Naive thymus-derived CD4-positive, alpha-beta T cell (primary cell): ENCODE measurements around the gene COPB1. TPM values are rescaled to one million over a fixed set of nuclear protein-coding genes. Genes with fewer than 3 reads are reported as not detected.

ENCODE experiments used
- ATAC-seq: fragments of 150-1000 bp; cut with Tn5 transposase; 2 replicates; pipeline ENCODE4 v1.10.0; 2021; ENCODE audit warnings: mild to moderate bottlenecking, moderate library complexity
- CTCF ChIA-PET: fragments of 350-600 bp; sonication (Branson Sonifier 250); formaldehyde crosslinking; loops from one replicate; lab custom pipeline; 2021; ENCODE audit warnings: antibody characterized with exemption; lab: Charles Lee
- POLR2A ChIA-PET: fragments of 350-600 bp; sonication (Branson Sonifier 250); formaldehyde crosslinking; loops from one replicate; lab custom pipeline; 2021; ENCODE audit warnings: antibody characterized with exemption, inconsistent platforms; lab: Charles Lee
- DNase-seq, 9 donors: peaks; one replicate each; pipeline versions ENCODE4 v3.0.0 to v3.0.0-alpha.2; 2020 to 2022; ENCODE audit warnings: mixed read lengths in 1 of 9
- H3K27ac ChIP-seq: one replicate; pipeline ENCODE4 v1.7.0; 2013; ENCODE audit warnings: mild to moderate bottlenecking, low read depth, low read length, moderate library complexity
- H3K27me3 ChIP-seq, 2 donors: one replicate each; pipeline ENCODE4 v1.7.0; 2013; ENCODE audit warnings: low read length in 2 of 2, mild to moderate bottlenecking in 2 of 2, moderate library complexity in 2 of 2; ENCODE audit not compliant: control insufficient read depth in 2 of 2, insufficient read depth in 2 of 2
- H3K36me3 ChIP-seq, 3 experiments: 1 replicate in 2 of 3; 2 replicates in 1 of 3; pipeline ENCODE4 v1.7.0; 2013; ENCODE audit warnings: low read length in 3 of 3, mild to moderate bottlenecking in 3 of 3, moderate library complexity in 1 of 3; ENCODE audit not compliant: insufficient read depth in 3 of 3, control insufficient read depth in 2 of 3
- H3K4me1 ChIP-seq, 2 donors: one replicate each; pipeline ENCODE4 v1.7.0; 2013; ENCODE audit warnings: low read length in 2 of 2, mild to moderate bottlenecking in 2 of 2, moderate library complexity in 1 of 2; ENCODE audit not compliant: control insufficient read depth in 2 of 2, insufficient read depth in 2 of 2
- H3K4me3 ChIP-seq: 2 replicates; pipeline ENCODE4 v1.7.0; 2013; ENCODE audit warnings: mild to moderate bottlenecking, low read length
- H3K9me3 ChIP-seq, 3 experiments: 1 replicate in 2 of 3; 2 replicates in 1 of 3; pipeline ENCODE4 v1.7.0; 2013; ENCODE audit warnings: low read length in 3 of 3; ENCODE audit not compliant: control insufficient read depth in 2 of 3
- H3K27ac Mint-ChIP-seq, 9 donors: one replicate each; pipeline ENCODE4 v1.8.0; 2020 to 2022; ENCODE audit warnings: mixed read lengths in 9 of 9, mild to moderate bottlenecking in 8 of 9, moderate library complexity in 5 of 9, inconsistent platforms in 2 of 9
- H3K27me3 Mint-ChIP-seq, 5 donors: one replicate each; pipeline ENCODE4 v1.8.0; 2021 to 2022; ENCODE audit warnings: mixed read lengths in 5 of 5, mild to moderate bottlenecking in 1 of 5
- H3K36me3 Mint-ChIP-seq, 5 donors: one replicate each; pipeline ENCODE4 v1.8.0; 2020 to 2022; ENCODE audit warnings: mixed read lengths in 5 of 5, mild to moderate bottlenecking in 3 of 5, inconsistent platforms in 1 of 5
- H3K4me1 Mint-ChIP-seq, 7 donors: one replicate each; pipeline ENCODE4 v1.8.0; 2020 to 2022; ENCODE audit warnings: mixed read lengths in 7 of 7, mild to moderate bottlenecking in 3 of 7, inconsistent platforms in 1 of 7
- H3K4me3 Mint-ChIP-seq, 10 donors: one replicate each; pipeline ENCODE4 v1.8.0; 2020 to 2022; ENCODE audit warnings: mild to moderate bottlenecking in 10 of 10, mixed read lengths in 10 of 10, moderate library complexity in 6 of 10, inconsistent platforms in 2 of 10
- H3K9me3 Mint-ChIP-seq, 11 donors: one replicate each; pipeline ENCODE4 v1.8.0; 2020 to 2022; ENCODE audit warnings: mixed read lengths in 11 of 11, mild to moderate bottlenecking in 4 of 11, inconsistent platforms in 1 of 11, moderate library complexity in 1 of 11
- intact Hi-C, 2 donors: fragments of 100-400 bp; cut with micrococcal nuclease; formaldehyde crosslinking; loops; one replicate each; pipeline ENCODE4 v1.15.1; 2023
- polyA plus RNA-seq, 2 donors: library from polyadenylated mRNA; unstranded; fragments of 300-500 nt; fragmentation: Illumina TruSeq; gene quantifications; one replicate each; pipeline ENCODE4 v1.2.3, GENCODE V29; 2021
- total RNA-seq, 6 experiments: library from RNA in 5 of 6; stranded (reverse) in 5 of 6; gene quantifications; 1 replicate in 5 of 6; 2 replicates in 1 of 6; pipeline ENCODE4 v1.2.3 and lab custom pipeline; 2021 to 2026

Gene COPB1
- total and polyA plus RNA-seq, 7 experiments from 2014 or later, result 57.8 to 102 (median 75.9) TPM

- Mint-ChIP-seq H3K27me3 (no peaks in the 10 kb centered on the region), H3K27ac (peak overlapping the region in 3 of 9 donors; percentile 12 to 25 (median 14)), H3K4me1 (peaks cover 6 to 28% (median 19%) of the 10 kb centered on the region in 7 donors), H3K36me3 (peaks cover 0 to 30% (median 21%) of the 10 kb centered on the region in 5 donors), H3K4me3 (no peak overlapping the region), H3K9me3 (no peaks in the 10 kb centered on the region)
- no peak for ATAC-seq
- H3K27me3 ChIP-seq, result no peaks in the 10 kb centered on the region
- ChIA-PET CTCF (interaction anchor here (0.7 kb wide), 1 partner anchor 75 kb away, joined by 4 read pairs; no protein-coding TSS in a partner anchor), POLR2A (no interaction called here)
- no peaks in the 10 kb centered on the region for H3K9me3 ChIP-seq
- no peak overlapping the region for H3K4me3 ChIP-seq
- intact Hi-C loops, result no loop called here
- no peak overlapping the region for H3K27ac ChIP-seq
- H3K4me1 ChIP-seq, result peaks cover 0 to 5% of the 10 kb centered on the region in 2 donors
- H3K36me3 ChIP-seq, result peaks cover 16 to 46% (median 19%) of the 10 kb centered on the region in 3 experiments
- DNase-seq, result no peak
Measured at GRCh38 chr11:14503023-14503422, 3.4 kb upstream of the COPB1 start.

DNA sequence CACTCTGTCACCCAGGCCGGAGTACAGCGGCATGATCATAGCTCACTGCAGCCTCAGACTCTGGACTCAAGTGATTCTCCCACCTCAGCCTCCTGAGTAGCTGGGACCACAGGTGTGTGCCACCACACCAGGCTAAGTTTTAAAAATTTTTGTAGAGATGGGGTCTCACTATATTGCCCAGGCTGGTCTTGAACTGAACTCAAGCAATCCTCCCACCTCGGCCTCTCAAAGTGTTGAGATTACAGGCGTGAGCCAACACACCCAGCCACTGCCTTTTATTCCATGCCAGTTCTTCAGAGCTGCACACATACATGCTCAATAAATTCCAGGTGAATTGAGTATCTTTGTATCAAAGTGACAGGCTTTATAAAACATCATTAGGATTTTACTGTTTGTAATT, 2.4 kb upstream of the COPB1 start:
- intact Hi-C loops, result no loop called here
- peak overlapping the region in 2 of 9 donors; percentile 56 to 65 for H3K27ac Mint-ChIP-seq

DNA sequence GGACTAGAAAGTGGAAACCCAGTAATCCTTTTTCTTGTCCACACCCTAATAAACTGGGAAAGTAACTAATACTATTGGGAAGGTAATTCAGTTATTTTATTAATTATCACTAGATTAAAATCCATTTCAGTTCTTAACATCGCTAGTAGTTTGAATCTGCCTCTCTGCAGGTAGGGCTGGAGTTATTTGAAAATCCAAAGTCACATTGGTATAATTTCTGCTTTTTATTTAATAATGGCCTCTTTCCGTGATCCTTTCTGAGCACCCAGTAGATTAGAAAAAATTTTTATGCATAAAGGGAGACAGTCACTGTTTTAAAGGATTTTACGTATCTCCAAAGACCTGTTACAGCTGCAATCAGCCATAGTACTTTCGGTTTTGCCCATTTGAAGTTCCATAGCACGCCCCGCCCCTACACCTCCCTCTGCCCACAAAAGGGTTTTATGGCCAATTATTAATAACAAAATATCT, 605 bp upstream of the COPB1 start:
- Mint-ChIP-seq H3K27me3 (no peaks in the 10 kb centered on the region), H3K4me1 (peaks cover 21 to 49% (median 41%) of the 10 kb centered on the region in 7 donors), H3K9me3 (peaks cover 0 to 3% (median 0%) of the 10 kb centered on the region in 11 donors), H3K36me3 (peaks cover 12 to 30% (median 21%) of the 10 kb centered on the region in 5 donors), H3K27ac (peak overlapping the region; percentile 87 to 98 (median 94)), H3K4me3 (peak overlapping the region; percentile 79 to 98 (median 92))
- intact Hi-C loops, result loop anchor here (1.0 kb wide), 3 partner anchors 20 to 144 kb away; partner anchors contain the start of genes PDE3B (in 1 of the 2) and PSMA1 (in 1 of the 2)
- no peaks in the 10 kb centered on the region for H3K9me3 ChIP-seq
- peaks cover 10 to 32% (median 19%) of the 10 kb centered on the region in 3 experiments for H3K36me3 ChIP-seq
- ATAC-seq (peak; percentile 54), DNase-seq (peak in 8 of 9 donors; percentile 34 to 70 (median 64))
- H3K4me1 ChIP-seq, result peaks cover 0 to 20% of the 10 kb centered on the region in 2 donors
- H3K27me3 ChIP-seq, result no peaks in the 10 kb centered on the region
- CTCF ChIA-PET, result no interaction called here
- H3K4me3 ChIP-seq, result peak overlapping the region; percentile 70
- POLR2A ChIA-PET, result interaction anchor here (0.8 to 4.3 kb wide), 13 partner anchors 10 to 406 kb away, joined by 3 to 22 read pairs (median 5); partner anchors contain the start of genes CYP2R1, PDE3B and PSMA1
- H3K27ac ChIP-seq, result peak overlapping the region; percentile 91

More for the DNA sequence above, 2.4 kb upstream of the COPB1 start:
- Histone ChIP-seq H3K4me1 (peaks cover 0 to 10% of the 10 kb centered on the region in 2 donors), H3K4me3 (no peak overlapping the region), H3K9me3 (no peaks in the 10 kb centered on the region), H3K36me3 (peaks cover 17 to 43% (median 19%) of the 10 kb centered on the region in 3 experiments), H3K27ac (peak overlapping the region; percentile 91), H3K27me3 (no peaks in the 10 kb centered on the region)
- POLR2A ChIA-PET, result no interaction called here
- Mint-ChIP-seq H3K4me1 (peaks cover 15 to 37% (median 29%) of the 10 kb centered on the region in 7 donors), H3K9me3 (peaks cover 0 to 3% (median 0%) of the 10 kb centered on the region in 11 donors), H3K27me3 (no peaks in the 10 kb centered on the region), H3K4me3 (no peak overlapping the region), H3K36me3 (peaks cover 9 to 33% (median 25%) of the 10 kb centered on the region in 5 donors)
- DNase-seq (no peak), ATAC-seq (no peak)
- CTCF ChIA-PET, result interaction anchor here (0.5 kb wide), 1 partner anchor 12 kb away, joined by 3 read pairs; no protein-coding TSS in a partner anchor

GRCh38 chr11:14499178-14499559, 442 bp downstream of the COPB1 start:
- Histone ChIP-seq H3K4me1 (peaks cover 0 to 21% of the 10 kb centered on the region in 2 donors), H3K27ac (peak overlapping the region; percentile 91), H3K36me3 (peaks cover 6 to 31% (median 17%) of the 10 kb centered on the region in 3 experiments), H3K9me3 (no peaks in the 10 kb centered on the region), H3K27me3 (no peaks in the 10 kb centered on the region), H3K4me3 (peak overlapping the region; percentile 70)
- DNase-seq (peak in 1 of 9 donors; percentile 45), ATAC-seq (peak; percentile 36)
- H3K9me3 Mint-ChIP-seq, result peaks cover 0 to 3% (median 0%) of the 10 kb centered on the region in 11 donors
- H3K4me1 Mint-ChIP-seq, result peaks cover 29 to 58% (median 48%) of the 10 kb centered on the region in 7 donors
- H3K36me3 Mint-ChIP-seq, result peaks cover 12 to 30% (median 26%) of the 10 kb centered on the region in 5 donors
- POLR2A ChIA-PET, result interaction anchor here (0.6 to 4.3 kb wide), 8 partner anchors 9 to 403 kb away, joined by 3 to 22 read pairs (median 6); partner anchors contain the start of genes CYP2R1 and PSMA1
- peak overlapping the region; percentile 79 to 98 (median 92) for H3K4me3 Mint-ChIP-seq
- intact Hi-C loops, result loop anchor here (1.0 to 5.0 kb wide), 9 partner anchors 21 to 1037 kb away; partner anchors contain the start of genes BTBD10 (in 1 of the 2), PSMA1 (in 1 of the 2) and RRAS2 (in 1 of the 2)
- CTCF ChIA-PET, result interaction anchor here (0.6 to 1.9 kb wide), 3 partner anchors 404 to 506 kb away, joined by 3 to 4 read pairs (median 4); no protein-coding TSS in a partner anchor
- no peaks in the 10 kb centered on the region for H3K27me3 Mint-ChIP-seq
- peak overlapping the region; percentile 87 to 98 (median 94) for H3K27ac Mint-ChIP-seq

DNA sequence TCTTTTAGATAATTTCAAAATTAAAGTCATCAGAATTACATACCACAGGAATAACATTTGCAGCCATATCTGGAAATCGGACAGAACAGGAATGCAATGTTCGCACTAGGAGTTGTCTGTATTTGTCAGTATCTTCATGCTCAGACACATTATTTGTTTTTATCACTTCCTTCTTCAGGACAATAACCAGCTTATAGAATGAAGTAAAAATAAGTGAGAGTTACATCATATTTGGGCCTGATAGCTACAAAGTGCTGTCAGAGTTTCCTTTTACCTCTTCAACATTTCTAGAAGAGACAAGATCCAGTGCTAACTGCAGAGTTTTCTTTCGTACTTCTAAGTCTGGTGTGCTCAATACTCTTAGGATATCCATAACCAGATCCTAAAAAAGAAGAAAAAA, 18.9 kb downstream of the COPB1 start:
- peaks cover under 1 to 94% (median 33%) of the 10 kb centered on the region in 3 experiments for H3K36me3 ChIP-seq
- ChIA-PET POLR2A (no interaction called here), CTCF (interaction anchor here (0.6 to 2.0 kb wide), 4 partner anchors 13 to 429 kb away, joined by 3 to 8 read pairs (median 4); no protein-coding TSS in a partner anchor)
- H3K27ac ChIP-seq, result no peak overlapping the region
- H3K9me3 ChIP-seq, result no peaks in the 10 kb centered on the region
- no peaks in the 10 kb centered on the region for H3K27me3 ChIP-seq
- H3K4me3 ChIP-seq, result no peak overlapping the region
- Mint-ChIP-seq H3K4me3 (no peak overlapping the region), H3K9me3 (no peaks in the 10 kb centered on the region), H3K36me3 (peaks cover 4 to 34% (median 19%) of the 10 kb centered on the region in 5 donors), H3K27me3 (no peaks in the 10 kb centered on the region), H3K4me1 (peaks cover 7 to 21% (median 15%) of the 10 kb centered on the region in 7 donors), H3K27ac (peak overlapping the region in 3 of 9 donors; percentile 12 to 62 (median 28))
- no peaks in the 10 kb centered on the region for H3K4me1 ChIP-seq
- ATAC-seq (no peak), DNase-seq (no peak)
- intact Hi-C loops, result no loop called here

DNA sequence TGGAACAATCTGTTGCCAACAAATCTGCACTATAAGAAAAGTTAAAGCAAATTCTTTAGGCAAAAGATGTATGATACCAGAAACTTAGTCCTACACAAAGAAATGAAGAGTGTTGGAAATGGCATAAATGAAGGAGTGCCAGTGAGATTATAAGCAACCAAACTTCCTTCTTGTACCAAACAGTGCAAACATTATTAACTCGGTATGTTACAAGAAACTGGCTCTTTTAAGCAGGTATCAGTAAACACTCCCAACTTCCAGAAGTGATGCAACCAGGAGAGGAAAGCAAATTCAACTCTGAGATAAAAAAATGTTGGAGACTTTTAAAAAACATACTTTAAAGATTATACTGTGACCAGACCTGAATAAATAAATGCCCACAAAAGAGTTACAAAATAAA, 28.5 kb downstream of the COPB1 start:
- no peak for DNase-seq
- no peaks in the 10 kb centered on the region for H3K27me3 ChIP-seq
- no peak overlapping the region for H3K4me3 Mint-ChIP-seq
- intact Hi-C loops, result no loop called here
- no peak for ATAC-seq
- no peaks in the 10 kb centered on the region for H3K9me3 ChIP-seq
- no peaks in the 10 kb centered on the region for H3K27me3 Mint-ChIP-seq
- H3K4me3 ChIP-seq, result no peak overlapping the region
- peak overlapping the region in 7 of 9 donors; percentile 23 to 81 (median 73) for H3K27ac Mint-ChIP-seq
- H3K4me1 ChIP-seq, result no peaks in the 10 kb centered on the region
- H3K4me1 Mint-ChIP-seq, result peaks cover 7 to 64% (median 42%) of the 10 kb centered on the region in 7 donors
- H3K9me3 Mint-ChIP-seq, result no peaks in the 10 kb centered on the region
- POLR2A ChIA-PET, result no interaction called here
- peaks cover 9 to 70% (median 48%) of the 10 kb centered on the region in 5 donors for H3K36me3 Mint-ChIP-seq
- no peak overlapping the region for H3K27ac ChIP-seq
- peaks cover 26 to 87% (median 68%) of the 10 kb centered on the region in 3 experiments for H3K36me3 ChIP-seq
- CTCF ChIA-PET, result no interaction called here
